GM19023 (cell line): ENCODE results near the gene CYP46A1.

Experiments used
- ATAC-seq: cut with Tn5 transposase; IDR thresholded peaks from one replicate; pipeline ENCODE4 v1.9.1; 2021; ENCODE audit warnings: mild to moderate bottlenecking, moderate library complexity; ENCODE audit not compliant: unreplicated experiment

CYP46A1 gene

DNA sequence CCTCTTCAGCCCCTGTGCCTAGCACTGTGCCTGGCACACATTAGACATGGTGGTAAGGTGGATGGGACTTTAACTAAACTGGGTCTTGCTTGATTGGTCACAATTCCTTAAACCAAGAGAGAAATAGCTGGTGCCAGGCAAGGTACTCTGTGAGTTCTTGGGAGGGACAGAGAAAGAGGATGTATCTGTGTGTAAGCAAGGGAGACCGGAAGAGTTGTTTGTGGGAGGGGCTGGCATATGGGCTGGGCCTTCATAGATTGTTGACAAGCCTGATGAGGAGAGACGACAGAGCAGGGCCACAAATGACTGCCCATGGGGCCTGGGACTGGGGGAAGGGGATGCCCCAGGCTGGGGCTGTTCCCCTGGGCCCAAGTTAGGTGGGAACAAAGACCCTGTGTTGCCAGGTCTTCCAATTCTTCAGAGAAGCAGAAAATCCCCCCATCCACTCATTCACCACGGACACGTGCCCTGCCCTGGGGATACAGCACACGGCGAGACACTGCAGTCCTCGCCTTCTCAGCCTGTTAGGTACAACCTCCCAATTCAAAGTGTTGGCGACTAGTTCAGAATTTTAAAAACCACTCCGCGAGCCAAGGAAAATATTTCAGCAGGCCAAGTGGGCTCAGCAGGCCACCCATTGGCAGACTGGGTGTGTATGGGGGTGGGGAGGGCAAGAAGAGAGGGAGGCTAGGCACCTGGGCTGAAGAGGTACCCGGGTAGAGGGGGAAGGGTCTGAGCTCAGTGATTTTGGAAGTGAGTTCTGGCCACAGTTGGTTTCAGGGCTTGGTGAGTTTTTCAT, 11.4 kb upstream of the CYP46A1 start:
- no peak for ATAC-seq

DNA sequence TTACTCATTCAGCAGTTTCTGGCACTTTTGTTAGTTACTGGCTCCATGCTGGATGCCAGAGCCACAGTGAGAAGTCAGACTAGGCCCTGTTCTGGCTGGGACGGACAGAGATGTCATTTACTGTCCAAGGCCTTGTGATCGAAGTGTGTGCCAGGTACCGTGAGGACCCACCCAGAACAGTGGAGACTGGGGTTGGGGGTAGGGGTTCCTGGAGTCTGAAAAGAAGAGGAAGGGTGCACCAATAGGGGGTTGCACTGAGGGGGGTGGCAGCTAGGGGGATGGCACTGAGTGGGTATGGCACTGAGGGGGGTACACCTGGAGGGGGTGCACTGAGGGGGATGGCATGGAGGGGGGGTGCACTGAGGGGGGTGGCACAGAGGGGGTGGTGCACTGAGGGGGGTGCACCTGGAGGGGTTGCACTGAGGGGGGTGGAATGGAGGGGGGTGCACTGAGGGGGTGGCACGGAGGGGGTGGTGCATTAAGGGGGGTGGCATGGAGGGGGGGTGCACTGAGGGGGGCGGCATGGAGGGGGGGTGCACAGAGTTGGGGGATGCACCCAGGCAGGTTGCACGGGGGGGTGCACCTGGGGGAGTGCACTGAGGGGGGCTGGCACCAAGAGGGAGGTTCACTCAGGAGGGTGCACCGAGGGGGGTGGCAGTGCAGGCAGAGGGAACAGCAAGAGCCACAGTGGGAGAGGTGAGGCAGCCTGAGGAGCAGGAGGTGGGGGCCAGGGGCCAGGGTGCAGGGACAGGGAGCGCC, 10.6 kb upstream of the CYP46A1 start:
- ATAC-seq: no peak

DNA sequence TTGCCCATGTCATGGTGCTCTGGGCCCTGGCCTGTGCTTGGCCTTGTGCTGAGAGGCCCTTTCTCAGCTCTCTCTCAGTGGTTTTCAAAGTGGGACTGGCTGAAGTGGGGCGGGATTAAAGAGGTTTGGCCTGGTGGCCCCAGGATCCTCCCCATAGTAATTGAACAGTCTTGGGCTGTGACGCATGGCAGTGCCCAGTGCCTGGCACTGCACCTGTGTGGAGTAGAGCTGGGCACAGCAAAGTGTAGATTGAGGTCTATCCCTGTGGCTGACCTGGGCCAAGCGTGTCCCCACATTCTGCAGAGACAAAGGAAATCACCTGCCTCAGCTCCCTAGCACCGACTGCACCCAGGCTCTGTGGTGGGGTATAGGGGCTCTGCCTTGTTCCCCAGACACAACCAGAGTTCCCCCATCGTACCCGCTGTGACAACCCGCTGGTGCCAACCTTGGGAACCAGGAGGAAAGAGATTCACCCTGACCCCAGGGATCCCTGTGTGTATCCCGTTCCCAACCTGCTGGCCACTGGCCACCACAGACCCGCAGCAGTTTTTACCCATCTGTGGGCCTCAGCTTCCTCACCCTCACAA, 9.9 kb upstream of the CYP46A1 start:
- ATAC-seq: no peak

DNA sequence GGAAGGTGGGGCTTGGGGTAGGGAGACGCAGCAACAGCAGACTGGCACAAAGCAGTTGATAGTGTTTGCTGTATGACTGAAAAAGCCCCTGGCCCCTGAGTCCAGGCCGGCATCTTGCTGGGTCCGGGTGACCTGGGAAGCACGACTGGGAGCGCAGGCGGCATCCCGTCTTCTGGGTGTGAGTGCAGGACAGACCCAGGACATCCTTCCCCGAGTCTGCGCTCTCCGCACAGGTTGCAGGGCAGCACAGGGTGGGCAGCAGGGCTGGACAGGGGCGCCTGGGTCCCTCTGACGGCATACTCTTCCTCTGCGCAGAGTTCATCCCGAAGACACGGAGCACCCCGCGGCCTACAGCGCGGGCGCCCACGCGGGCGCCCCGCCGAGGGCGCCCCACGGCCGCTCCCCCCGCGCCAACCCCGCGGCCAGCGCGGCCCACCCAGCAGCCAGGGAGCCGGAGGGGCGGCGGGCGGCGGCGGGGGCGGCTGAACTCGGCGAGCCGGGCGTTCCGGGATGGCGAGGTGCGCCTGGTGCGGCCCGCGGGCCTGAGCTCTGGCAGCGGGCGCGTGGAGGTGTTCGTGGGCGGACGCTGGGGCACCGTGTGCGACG, 9.2 kb upstream of the CYP46A1 start:
- no peak for ATAC-seq

DNA sequence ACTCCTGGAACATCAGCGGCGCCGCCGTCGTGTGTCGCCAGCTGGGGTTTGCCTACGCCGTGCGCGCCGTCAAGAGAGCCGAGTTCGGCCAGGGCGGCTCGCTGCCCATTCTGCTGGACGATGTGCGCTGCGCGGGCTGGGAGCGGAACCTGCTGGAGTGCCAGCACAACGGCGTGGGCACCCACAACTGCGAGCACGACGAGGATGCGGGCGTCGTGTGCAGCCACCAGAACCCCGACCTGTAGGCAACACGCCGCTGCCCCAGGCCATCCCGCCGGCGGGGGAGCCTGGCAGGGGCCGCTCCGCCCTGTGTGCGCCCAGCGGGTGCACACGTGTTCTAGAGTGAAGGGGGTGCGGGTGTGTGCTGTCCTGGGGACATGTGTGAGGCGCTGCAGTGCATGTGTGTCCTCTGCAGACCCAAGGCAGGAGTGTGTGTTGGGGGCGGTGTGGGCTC, 8.7 kb upstream of the CYP46A1 start:
- no peak for ATAC-seq

DNA sequence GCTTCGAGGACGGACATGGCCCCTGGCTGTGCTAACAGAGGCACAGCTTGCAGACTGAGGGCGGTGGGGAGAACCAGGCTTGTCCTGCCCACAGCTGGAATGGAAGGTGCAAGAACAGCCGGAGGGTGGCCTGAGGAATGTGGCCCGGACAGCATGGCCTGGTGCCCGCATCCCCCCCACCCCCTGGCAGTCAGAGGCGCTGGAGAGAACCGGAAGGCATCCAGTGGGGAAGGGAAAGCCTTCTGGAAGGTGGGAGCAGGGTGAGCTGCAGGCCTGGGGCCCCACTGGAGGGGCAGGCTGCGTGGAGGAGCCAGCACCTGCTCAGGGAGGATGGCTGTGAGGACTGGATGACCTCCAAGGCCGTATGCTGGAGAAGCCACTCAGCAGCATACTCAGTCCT, 8.1 kb upstream of the CYP46A1 start:
- no peak for ATAC-seq

DNA sequence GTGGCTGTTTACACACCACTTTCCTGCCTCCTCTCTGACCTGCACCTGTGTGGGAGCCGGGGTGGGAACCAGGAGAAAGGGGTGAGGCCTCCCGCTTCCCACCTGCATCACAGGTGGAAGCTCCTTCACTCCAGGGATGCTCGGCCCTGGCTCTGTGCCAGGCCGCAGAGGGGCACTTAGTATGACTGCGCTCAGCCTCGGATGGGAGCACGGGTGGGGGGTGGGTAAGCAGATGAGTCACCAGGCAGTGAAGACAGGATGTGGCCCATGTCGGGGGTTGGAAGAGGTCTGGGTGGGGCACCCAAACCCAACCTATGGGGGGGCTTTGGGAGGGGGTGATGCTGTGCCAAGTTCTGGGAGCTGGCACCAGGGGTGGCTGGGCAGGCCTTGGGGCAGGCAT, 7.4 kb upstream of the CYP46A1 start:
- no peak for ATAC-seq

DNA sequence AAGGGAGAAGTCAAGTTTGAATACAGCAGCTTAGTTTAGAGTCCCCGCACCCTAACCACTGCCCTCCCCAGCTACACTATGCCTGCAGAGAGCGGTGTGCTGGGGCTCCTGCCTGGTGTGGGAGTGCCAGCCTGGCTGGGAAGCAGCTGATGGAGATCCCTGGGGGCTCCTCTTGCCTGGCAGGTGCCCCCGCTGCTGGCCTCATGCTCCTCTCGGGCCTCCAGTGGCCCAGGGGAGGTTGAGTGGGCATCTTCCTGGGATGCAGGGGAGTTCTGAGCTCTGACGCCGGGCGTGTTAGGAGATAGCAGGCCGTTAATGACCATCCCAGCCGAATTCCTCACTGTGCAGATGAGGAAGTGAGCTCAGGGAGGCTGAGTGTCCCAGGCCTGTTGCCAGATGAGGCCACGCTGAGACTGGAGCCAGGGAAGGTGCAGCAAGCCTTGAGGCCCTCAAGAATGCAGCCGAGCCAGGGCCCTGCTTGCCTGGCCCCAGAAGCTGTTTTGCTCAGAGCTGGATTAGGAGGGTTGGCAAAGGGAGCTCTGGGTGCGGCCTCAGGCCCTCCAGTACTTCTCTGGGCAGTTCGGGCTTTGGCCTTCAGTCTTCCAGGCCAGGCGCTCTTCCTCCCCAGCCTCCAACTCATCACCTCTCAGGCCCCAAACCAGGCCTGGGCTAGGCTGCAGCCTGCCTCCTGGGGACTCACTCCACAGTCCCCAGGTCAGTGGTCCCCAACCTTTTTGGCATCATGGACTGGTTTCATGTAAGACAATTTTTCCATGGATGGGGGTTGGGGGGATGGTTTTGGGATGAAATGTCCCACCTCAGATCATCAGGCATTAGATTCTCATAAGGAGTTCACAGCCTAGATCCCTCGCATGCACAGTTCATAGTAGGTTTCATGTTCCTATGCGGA, 6.6 kb upstream of the CYP46A1 start:
- ATAC-seq: no peak

GRCh38 chr14:99678198-99678597, 5.9 kb upstream of the CYP46A1 start:
- no peak for ATAC-seq

- ATAC-seq: no peak
Observed at GRCh38 chr14:99679111-99679510, 5.0 kb upstream of the CYP46A1 start.

GRCh38 chr14:99679543-99679942, 4.6 kb upstream of the CYP46A1 start:
- no peak for ATAC-seq

DNA sequence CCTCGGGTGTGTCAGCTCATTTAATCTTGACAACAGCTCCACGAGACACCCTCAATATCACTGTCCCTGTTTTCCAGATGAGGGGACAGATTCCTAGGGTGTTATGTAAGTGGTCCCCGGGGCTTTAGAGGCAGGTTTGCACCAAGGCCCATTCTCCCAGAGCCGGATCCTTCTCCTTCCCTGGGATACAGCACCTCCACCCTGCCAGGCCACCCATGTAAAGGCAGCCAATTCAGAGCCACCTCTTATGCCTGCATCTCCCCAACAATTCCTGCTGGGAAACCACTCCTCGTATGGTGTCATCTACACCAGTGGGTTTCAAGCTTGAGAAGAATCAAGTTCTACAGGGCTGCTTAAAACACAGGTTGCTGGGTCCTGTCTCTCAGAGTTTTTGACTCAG, 4.1 kb upstream of the CYP46A1 start:
- ATAC-seq: no peak

DNA sequence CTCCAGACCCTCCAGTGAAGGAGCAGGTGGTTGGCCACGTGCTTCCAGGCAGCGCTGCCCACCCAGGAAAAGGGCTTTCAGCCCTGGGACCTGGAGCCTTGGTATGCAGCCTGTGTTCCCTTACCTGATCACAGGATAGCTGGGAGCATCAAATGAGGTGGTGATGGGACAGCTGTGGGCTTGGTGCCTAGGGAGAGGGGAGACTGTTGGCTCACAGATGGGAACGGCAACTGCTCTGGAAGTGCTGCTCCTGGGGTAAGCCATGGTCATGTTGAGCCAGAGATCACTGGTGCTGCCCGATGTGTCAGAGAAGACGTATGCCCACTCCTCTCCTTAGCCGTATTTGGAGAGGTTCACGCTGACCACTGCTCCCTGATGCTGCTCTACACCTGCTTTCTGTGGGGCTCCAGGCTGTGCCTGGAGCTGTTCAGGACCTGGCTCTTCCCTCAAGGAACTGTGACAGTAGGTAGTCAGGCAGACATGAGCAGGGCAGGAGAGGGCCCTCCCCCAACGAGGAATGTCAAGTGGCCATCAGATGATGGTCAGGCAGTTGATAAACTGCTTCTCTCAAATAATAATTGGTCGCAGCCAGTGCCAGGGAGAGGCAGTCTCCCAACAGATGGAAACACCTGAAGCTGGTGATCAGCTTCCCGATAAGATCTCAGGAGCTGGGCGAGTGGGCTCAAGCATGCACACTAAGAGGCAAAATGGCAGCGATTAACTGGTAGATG, 2.8 kb upstream of the CYP46A1 start:
- no peak for ATAC-seq

- ATAC-seq: no peak
Observed at GRCh38 chr14:99681832-99682148, 2.3 kb upstream of the CYP46A1 start.

GRCh38 chr14:99682809-99683618, 1.1 kb upstream of the CYP46A1 start:
- peak; percentile 36 for ATAC-seq

GRCh38 chr14:99684410-99684934, 374 bp downstream of the CYP46A1 start:
- peak; percentile 40 for ATAC-seq

DNA sequence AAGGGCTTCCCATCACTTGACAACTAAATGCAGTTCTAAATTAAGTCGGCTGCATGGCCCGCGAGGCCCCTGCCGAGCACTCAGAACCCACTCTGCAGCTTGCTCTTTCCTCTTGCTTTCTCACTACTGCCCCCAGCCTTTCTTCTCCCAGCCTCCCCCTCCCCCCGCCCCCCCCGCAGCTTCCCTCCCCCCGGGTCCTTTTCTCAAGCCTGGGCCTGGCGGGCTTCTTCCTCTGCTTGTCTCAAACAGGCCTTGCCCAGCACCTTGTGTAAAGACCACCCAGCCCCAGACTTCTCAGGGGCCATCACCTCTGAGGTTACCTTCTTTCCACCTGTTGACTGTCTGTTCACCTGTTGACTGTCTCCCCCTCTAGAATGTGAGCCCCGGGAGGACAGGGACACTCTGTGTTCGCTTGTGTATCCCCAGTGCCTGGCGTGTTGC, 1.1 kb downstream of the CYP46A1 start:
- ATAC-seq: no peak

DNA sequence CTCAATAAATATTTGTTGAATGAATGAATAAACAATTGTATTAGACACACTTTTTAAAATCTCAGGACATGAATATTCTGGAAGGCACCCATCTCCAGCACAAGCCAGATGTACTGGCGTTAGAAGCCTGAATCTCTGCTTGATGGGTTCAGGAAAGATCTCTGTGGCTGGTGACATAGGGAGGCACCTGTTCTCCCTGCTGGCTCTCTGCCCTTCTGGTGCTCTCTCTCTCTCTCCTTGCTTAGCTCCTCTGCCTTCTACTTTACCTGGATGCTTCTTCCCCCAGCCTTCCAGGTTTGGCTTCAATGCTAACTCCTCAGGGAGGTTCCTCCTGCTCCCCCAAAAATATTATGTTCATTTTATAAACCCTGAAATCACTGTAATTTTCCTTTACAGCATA, 1.5 kb downstream of the CYP46A1 start:
- no peak for ATAC-seq
